H1 (cell line): ENCODE results near the gene GGA1. TPM values are rescaled to one million over a fixed set of nuclear protein-coding genes. Genes with fewer than 3 reads are reported as not detected.
A peak's percentile ranks its signal among the peaks of the same experiment; 100 is the strongest.

Source experiments
- CTCF ChIA-PET: fragments of 300-600 bp; sonication (Branson Sonifier 250); formaldehyde crosslinking; loops from one replicate; lab custom pipeline; 2021; ENCODE audit not compliant: partially characterized antibody; lab: Charles Lee
- POLR2A ChIA-PET: fragments of 300-600 bp; sonication (Branson Sonifier 250); formaldehyde crosslinking; loops from one replicate; lab custom pipeline; 2021; ENCODE audit warnings: inconsistent platforms; ENCODE audit not compliant: partially characterized antibody; lab: Charles Lee
- DNase-seq, 2 experiments: peaks; one replicate each; pipeline versions ENCODE4 v3.0.0 to v3.0.0-alpha.2; 2010 to 2022; ENCODE audit warnings: low spot score in 2 of 2, low read depth in 1 of 2, mixed read lengths in 1 of 2
- FAIRE-seq: peaks from 2 replicates; lab custom pipeline; 2011; peaks lifted over from hg19 to GRCh38; lab: Jason Lieb, UNC
- H2AFZ ChIP-seq: 2 replicates; pipeline ENCODE4 v1.8.1; 2012; ENCODE audit warnings: low read length, inconsistent platforms
- H2AK5ac ChIP-seq: 2 replicates; pipeline ENCODE4 v1.6.1; 2013; ENCODE audit warnings: low read depth, low read length
- H2BK120ac ChIP-seq: replicated peaks from 2 replicates; pipeline ENCODE3; 2013; ENCODE audit warnings: low read depth, low read length, inconsistent platforms
- H2BK12ac ChIP-seq: 2 replicates; pipeline ENCODE4 v1.6.1; 2013; ENCODE audit warnings: low read depth, low read length
- H2BK15ac ChIP-seq: 2 replicates; pipeline ENCODE4 v1.6.1; 2013; ENCODE audit warnings: low read length
- H2BK20ac ChIP-seq: 2 replicates; pipeline ENCODE4 v1.6.1; 2013; ENCODE audit warnings: low read length
- H2BK5ac ChIP-seq: 2 replicates; pipeline ENCODE4 v1.6.1; 2013; ENCODE audit warnings: low read depth, low read length
- H3K14ac ChIP-seq: 2 replicates; pipeline ENCODE4 v1.6.1; 2013; ENCODE audit warnings: inconsistent platforms; ENCODE audit not compliant: insufficient read length
- H3K18ac ChIP-seq: 2 replicates; pipeline ENCODE4 v1.6.1; 2013; ENCODE audit warnings: low read length; ENCODE audit errors: extremely low read depth
- H3K23ac ChIP-seq: 2 replicates; pipeline ENCODE4 v1.6.1; 2013; ENCODE audit warnings: inconsistent platforms; ENCODE audit not compliant: insufficient read length
- H3K23me2 ChIP-seq: 2 replicates; pipeline ENCODE4 v1.6.1; 2013; ENCODE audit warnings: low read depth, low read length
- H3K27ac ChIP-seq: 2 replicates; pipeline ENCODE4 v1.6.1; 2011; ENCODE audit warnings: low read depth, low read length, inconsistent platforms
- H3K27me3 ChIP-seq, 4 experiments: replicated peaks in 1 of 4; 1 replicate in 1 of 4; 2 replicates in 3 of 4; pipeline versions ENCODE4 v1.6.1 to v1.8.1; 2011 to 2013; ENCODE audit warnings: low read length in 3 of 4, mild to moderate bottlenecking in 3 of 4, inconsistent platforms in 2 of 4, mixed read lengths in 2 of 4, moderate library complexity in 1 of 4; ENCODE audit not compliant: control insufficient read depth in 3 of 4, insufficient read depth in 3 of 4; ENCODE audit errors: extremely low read depth in 1 of 4
- H3K36me3 ChIP-seq, 4 experiments: 2 replicates each; pipeline versions ENCODE4 v1.6.1 to v1.8.1; 2011 to 2013; ENCODE audit warnings: mild to moderate bottlenecking in 4 of 4, low read length in 3 of 4, moderate library complexity in 2 of 4, control low read depth in 1 of 4, inconsistent platforms in 1 of 4; ENCODE audit not compliant: insufficient read depth in 4 of 4, control insufficient read depth in 2 of 4
- H3K4ac ChIP-seq: replicated peaks from 2 replicates; pipeline ENCODE3; 2013; ENCODE audit warnings: low read length, low read depth, mixed read lengths, inconsistent platforms; ENCODE audit not compliant: insufficient read length
- H3K4me1 ChIP-seq, 4 experiments: replicated peaks in 1 of 4; 1 replicate in 1 of 4; 2 replicates in 3 of 4; pipeline versions ENCODE4 v1.6.1 to v1.8.1; 2011 to 2013; ENCODE audit warnings: low read length in 3 of 4, inconsistent platforms in 2 of 4, mixed read lengths in 1 of 4; ENCODE audit not compliant: insufficient read depth in 4 of 4, control insufficient read depth in 3 of 4
- H3K4me2 ChIP-seq, 2 experiments: 2 replicates each; pipeline versions ENCODE4 v1.6.1 to v1.8.1; 2011 to 2013; ENCODE audit warnings: low read depth in 2 of 2, low read length in 2 of 2, control low read depth in 1 of 2, inconsistent platforms in 1 of 2, mild to moderate bottlenecking in 1 of 2; ENCODE audit not compliant: insufficient read depth in 1 of 2
- H3K4me3 ChIP-seq, 4 experiments: fragments of 200-600, 300-600 bp in 1 of 4; sonication (generic), shearing (Covaris generic), sonication (Bioruptor Twin) in 1 of 4; 2 replicates each; pipeline versions ENCODE4 v1.5.1 to v1.8.1; 2011 to 2016; ENCODE audit warnings: low read length in 4 of 4, low read depth in 3 of 4, control low read depth in 2 of 4, inconsistent platforms in 2 of 4, mild to moderate bottlenecking in 2 of 4, mixed read lengths in 1 of 4, moderate library complexity in 1 of 4; ENCODE audit not compliant: insufficient read depth in 2 of 4; ENCODE audit errors: extremely low read depth in 1 of 4
- H3K56ac ChIP-seq: replicated peaks from 2 replicates; pipeline ENCODE3; 2013; ENCODE audit warnings: low read depth, mild to moderate bottlenecking, mixed read lengths, low read length, inconsistent platforms; ENCODE audit not compliant: insufficient read length
- H3K79me1 ChIP-seq: 2 replicates; pipeline ENCODE4 v1.6.1; 2013; ENCODE audit warnings: low read depth, low read length, control low read depth
- H3K79me2 ChIP-seq, 2 experiments: 2 replicates each; pipeline versions ENCODE4 v1.6.1 to v1.8.1; 2012 to 2013; ENCODE audit warnings: low read length in 2 of 2, mild to moderate bottlenecking in 2 of 2, inconsistent platforms in 1 of 2; ENCODE audit not compliant: insufficient read depth in 2 of 2, control insufficient read depth in 1 of 2
- H3K9ac ChIP-seq, 4 experiments: replicated peaks in 1 of 4; 1 replicate in 1 of 4; 2 replicates in 3 of 4; pipeline versions ENCODE4 v1.6.1 to v1.8.1; 2011 to 2013; ENCODE audit warnings: low read depth in 3 of 4, low read length in 3 of 4, control low read depth in 2 of 4, mild to moderate bottlenecking in 2 of 4, moderate library complexity in 2 of 4, inconsistent platforms in 1 of 4; ENCODE audit errors: extremely low read depth in 1 of 4
- H3K9me3 ChIP-seq, 2 experiments: 2 replicates each; pipeline versions ENCODE4 v1.6.1 to v1.8.1; 2012 to 2013; ENCODE audit warnings: mild to moderate bottlenecking in 2 of 2, moderate library complexity in 2 of 2, control low read depth in 1 of 2, inconsistent platforms in 1 of 2, low read depth in 1 of 2, low read length in 1 of 2, mixed read lengths in 1 of 2; ENCODE audit not compliant: insufficient read depth in 2 of 2
- H4K20me1 ChIP-seq, 2 experiments: replicated peaks in 1 of 2; 2 replicates each; pipeline versions ENCODE3 to v1.8.1; 2011 to 2013; ENCODE audit warnings: inconsistent platforms in 2 of 2, low read length in 2 of 2, mild to moderate bottlenecking in 1 of 2; ENCODE audit not compliant: insufficient read depth in 2 of 2, control insufficient read depth in 1 of 2
- H4K5ac ChIP-seq: 2 replicates; pipeline ENCODE4 v1.6.1; 2013; ENCODE audit warnings: low read length, low read depth, mixed read lengths, inconsistent platforms; ENCODE audit not compliant: insufficient read length
- H4K8ac ChIP-seq: 2 replicates; pipeline ENCODE4 v1.8.0; 2013; ENCODE audit warnings: mild to moderate bottlenecking, moderate library complexity, low read length, inconsistent platforms; ENCODE audit not compliant: insufficient read depth; ENCODE audit errors: extremely low read depth
- H4K91ac ChIP-seq: replicated peaks from 2 replicates; pipeline ENCODE3; 2013; ENCODE audit warnings: low read length, mixed read lengths, inconsistent platforms; ENCODE audit not compliant: insufficient read length
- BACH1 ChIP-seq: IDR thresholded peaks from 2 replicates; pipeline ENCODE4 v1.6.1; 2012; ENCODE audit warnings: low read length, improper control_type of control experiment
- KDM4A ChIP-seq: IDR thresholded peaks from one replicate; pipeline ENCODE4 v1.7.1; 2012; ENCODE audit warnings: low read depth, mild to moderate bottlenecking, moderate library complexity, low read length, inconsistent platforms; ENCODE audit not compliant: severe bottlenecking
- MAX ChIP-seq: IDR thresholded peaks from 2 replicates; pipeline ENCODE4 v1.6.1; 2012; ENCODE audit warnings: inconsistent platforms
- RBBP5 ChIP-seq: IDR thresholded peaks from 2 replicates; pipeline ENCODE4 v1.7.1; 2012; ENCODE audit warnings: low read depth, mild to moderate bottlenecking, inconsistent platforms, low read length, moderate library complexity, borderline replicate concordance
- SIN3A ChIP-seq, 2 experiments: IDR thresholded peaks in 1 of 2; conservative IDR thresholded peaks in 1 of 2; 2 replicates each; pipeline ENCODE4 v1.6.1; 2011 to 2012; ENCODE audit warnings: low read length in 2 of 2, improper control_type of control experiment in 1 of 2, low read depth in 1 of 2, mild to moderate bottlenecking in 1 of 2
- SP2 ChIP-seq: IDR thresholded peaks from 2 replicates; pipeline ENCODE4 v1.6.1; 2012; ENCODE audit warnings: mild to moderate bottlenecking, low read length, inconsistent platforms
- whole genome bisulfite sequencing, 2 experiments: shearing (Covaris generic) in 1 of 2; methylation state at CpG; one replicate each; pipeline versions ENCODE4 v1.1.6 to v1.1.7; 2013 to 2015; ENCODE audit warnings: low lambda C conversion rate in 2 of 2, mixed read lengths in 2 of 2, inconsistent platforms in 1 of 2, low coverage in 1 of 2, missing lambda C conversion rate in 1 of 2; ENCODE audit not compliant: insufficient replicate concordance in 2 of 2, insufficient coverage in 1 of 2, insufficient read length in 1 of 2; ENCODE audit errors: extremely low coverage in 1 of 2, missing lambda C conversion rate in 1 of 2; 5-methylcytosine and 5-hydroxymethylcytosine counted together
- polyA plus RNA-seq, 7 experiments: library from polyadenylated mRNA; depleted of rRNA in 3 of 7; stranded (reverse) in 5 of 7; unstranded in 2 of 7; fragments of >200 nt in 5 of 7; fragments of 200-250 nt in 2 of 7; gene quantifications; 1 replicate in 5 of 7; 2 replicates in 1 of 7; 4 replicates in 1 of 7; pipeline versions ENCODE4 v1.2.1 to v1.2.3, GENCODE V29; 2011 to 2013; ENCODE audit warnings: missing spikeins in 2 of 7, mixed read lengths in 2 of 7
- total RNA-seq: library from RNA; stranded (reverse); fragmentation: NEBNext Ultra II Directional; extraction: Animal tissue kit (Norgen Biotek cat#: 25700); gene quantifications from 2 replicates; pipeline ENCODE4 v1.2.1, GENCODE V29; 2021

The GGA1 gene
- total and polyA plus RNA-seq, 2 of the 8 experiments (the other 6 are each of a cell fraction or from before 2014, with no cell fraction given), result 49.3 to 57.2 TPM

GRCh38 chr22:37659066-37659896 lies 50.6 kb downstream of the GGA1 start:
- FAIRE-seq, result no peak
- H3K27ac ChIP-seq, result no peak overlapping the region

More at GRCh38 chr22:37659066-37659896, 50.6 kb downstream of the GGA1 start:
- Histone ChIP-seq H2BK120ac (no peak overlapping the region), H3K79me2 (peaks cover 25 to 48% of the 10 kb centered on the region in 2 experiments; a peak in 3 of 4 replicates), H3K23me2 (peaks cover 11% of the 10 kb centered on the region), H3K4ac (peak overlapping the region; percentile 88), H3K9me3 (no peaks in the 10 kb centered on the region), H3K27me3 (no peaks in the 10 kb centered on the region), H3K18ac (peak overlapping the region; percentile 32; the same call in 1 of the 2 replicates), H3K4me2 (peak overlapping the region; percentile 93 to 95), H3K4me1 (peaks cover 0 to 21% (median 6%) of the 10 kb centered on the region in 4 experiments; a peak in 5 of 7 replicates), H3K36me3 (no peaks in the 10 kb centered on the region), H3K4me3 (peak overlapping the region; percentile 71 to 94 (median 76)), H2BK15ac (no peak overlapping the region), H4K20me1 (peaks cover 17 to 31% of the 10 kb centered on the region in 2 experiments), H2AFZ (no peak overlapping the region), H2AK5ac (peak overlapping the region; percentile 9; the same call in 1 of the 2 replicates), H4K5ac (no peak overlapping the region), H3K9ac (peak overlapping the region; percentile 62 to 78 (median 72)), H3K56ac (no peak overlapping the region), H3K23ac (no peak overlapping the region), H4K91ac (peak overlapping the region; percentile 90), H4K8ac (peak overlapping the region; percentile 86; the same call in 1 of the 2 replicates), H2BK20ac (no peak overlapping the region), H2BK12ac (0 out of 2 replicates have a peak overlapping the region, but pooled peaks have one; percentile 27), H2BK5ac (no peak overlapping the region), H3K79me1 (peaks cover 22% of the 10 kb centered on the region), H3K14ac (no peak overlapping the region)
- DNase-seq, result no peak
- POLR2A ChIA-PET, result interaction anchor here (1.1 to 5.1 kb wide), 13 partner anchors 8 to 149 kb away, joined by 3 to 37 read pairs (median 11); partner anchors contain the start of genes GCAT, LGALS1 and TRIOBP
- 9% methylated on average over 51 of the region's 68 CpGs; no CpG with 5 or more reads in 1 of the 2 experiments for WGBS, 2 experiments
- TF ChIP-seq RBBP5 (0 out of 2 replicates have a peak, but pooled peaks have one; percentile 35), SP2 (no peak), MAX (0 out of 2 replicates have a peak, but pooled peaks have one; percentile 13), BACH1 (0 out of 2 replicates have a peak, but pooled peaks have one; percentile 20), SIN3A (conservative IDR thresholded peaks at IDR 0.05 in 1 of 2, IDR thresholded peaks at IDR 0.05 in 1 of 2; ENCODE audit: low read depth in 1 of 2, low read length in 2 of 2) (0 out of 4 replicates have a peak, but pooled peaks of 1 of the 2 experiments have one; percentile 4), KDM4A (peak; percentile 71)
- CTCF ChIA-PET, result interaction anchor here (0.7 to 12.1 kb wide), 10 partner anchors 8 to 1648 kb away, joined by 3 to 165 read pairs (median 5); partner anchors contain the start of genes GGA1, LGALS1 and SH3BP1
